Fibroblast of gingiva (primary cell): ENCODE data around the gene AZU1.

Experiments used
- DNase-seq: peaks from one replicate; pipeline ENCODE4 v3.0.0-alpha.2; 2011; ENCODE audit warnings: low read depth

The AZU1 gene

GRCh38 chr19:827710-828321 is at the start of gene AZU1:
AZU1 (plus strand) TSS chr19:827837; CDS start chr19:827847, 10 bp downstream.
- no peak for DNase-seq

GRCh38 chr19:778910-779653 is 48.6 kb upstream of the AZU1 start:
- peak; percentile 97 for DNase-seq

- no peak for DNase-seq
Observed at GRCh38 chr19:780935-781334, 46.7 kb upstream of the AZU1 start.

GRCh38 chr19:781800-782184 is 45.8 kb upstream of the AZU1 start:
- no peak for DNase-seq

GRCh38 chr19:782185-782877 is 45.3 kb upstream of the AZU1 start:
- peak; percentile 64 for DNase-seq

- DNase-seq, result no peak
Observed at GRCh38 chr19:782878-783668, 44.6 kb upstream of the AZU1 start.

- DNase-seq, result no peak
Observed at GRCh38 chr19:784541-784940, 43.1 kb upstream of the AZU1 start.

GRCh38 chr19:787536-787935 is 40.1 kb upstream of the AZU1 start:
- DNase-seq, result no peak

GRCh38 chr19:788686-788982 is 39.0 kb upstream of the AZU1 start:
- DNase-seq, result no peak

- peak; percentile 60 for DNase-seq
Observed at GRCh38 chr19:788983-789700, 38.5 kb upstream of the AZU1 start.

- no peak for DNase-seq
Observed at GRCh38 chr19:789701-790060, 38.0 kb upstream of the AZU1 start.

- DNase-seq, result no peak
Observed at GRCh38 chr19:791007-791566, 36.5 kb upstream of the AZU1 start.

- no peak for DNase-seq
Observed at GRCh38 chr19:791567-792305, 35.9 kb upstream of the AZU1 start.

GRCh38 chr19:792306-792885 is 35.2 kb upstream of the AZU1 start:
- DNase-seq, result no peak

GRCh38 chr19:793806-794205 is 33.8 kb upstream of the AZU1 start:
- no peak for DNase-seq

- DNase-seq, result no peak
Observed at GRCh38 chr19:795073-795611, 32.5 kb upstream of the AZU1 start.

GRCh38 chr19:795691-796581 is 31.7 kb upstream of the AZU1 start:
- no peak for DNase-seq

GRCh38 chr19:796692-797527 is 30.7 kb upstream of the AZU1 start, which contains the start of gene PTBP1:
PTBP1 (plus strand) TSS chr19:797452; CDS start chr19:797498, 46 bp downstream.
- DNase-seq, result peak; percentile 100
